Panc1 (cell line): Measurements from ENCODE around the gene WNT10A. TPM values are rescaled to one million over a fixed set of nuclear protein-coding genes. Genes with fewer than 3 reads are reported as not detected.

ENCODE experiments used
- ATAC-seq: fragments of 200-7000 bp; cut with Tn5 transposase; 2 replicates; pipeline ENCODE4 v1.9.1; 2020; ENCODE audit warnings: mild to moderate bottlenecking, moderate library complexity
- BruUV-seq: library from RNA; stranded (reverse); fragments of 400-500 nt; replicated peaks from 2 replicates; lab custom pipeline; 2021; lab: Mats Ljungman, UMichigan
- CTCF ChIA-PET: fragments of 300-600 bp; sonication (Branson Sonifier 250); formaldehyde crosslinking; loops from one replicate; lab custom pipeline; 2022; ENCODE audit warnings: antibody characterized with exemption; lab: Charles Lee
- POLR2A ChIA-PET: fragments of 300-600 bp; sonication (Branson Sonifier 250); formaldehyde crosslinking; loops from one replicate; lab custom pipeline; 2022; ENCODE audit warnings: antibody characterized with exemption; lab: Charles Lee
- DNase-seq: peaks from one replicate; pipeline ENCODE4 v3.0.0-alpha.2; 2010; ENCODE audit warnings: low read depth, low spot score
- H3K27ac ChIP-seq: 2 replicates; pipeline ENCODE4 v1.5.1; 2011; ENCODE audit warnings: mild to moderate bottlenecking, low read length, inconsistent platforms
- H3K27me3 ChIP-seq: fragments of 200-500 bp; sonication (Bioruptor generic); 2 replicates; pipeline ENCODE4 v1.6.0; 2014; ENCODE audit warnings: low read length, inconsistent platforms; ENCODE audit not compliant: control insufficient read depth, insufficient read depth
- H3K36me3 ChIP-seq: fragments of 200-500 bp; sonication (Bioruptor generic); 2 replicates; pipeline ENCODE4 v1.5.1; 2014; ENCODE audit warnings: inconsistent platforms, mild to moderate bottlenecking, low read length, moderate library complexity; ENCODE audit not compliant: control insufficient read depth, insufficient read depth
- H3K4me1 ChIP-seq: 2 replicates; pipeline ENCODE4 v1.5.1; 2011; ENCODE audit warnings: inconsistent platforms, mild to moderate bottlenecking, low read length, moderate library complexity; ENCODE audit not compliant: control insufficient read depth, insufficient read depth
- H3K4me3 ChIP-seq, 2 experiments: 2 replicates each; pipeline ENCODE4 v1.5.1; 2011 to 2012; ENCODE audit warnings: low read depth in 2 of 2, low read length in 2 of 2, mild to moderate bottlenecking in 2 of 2, inconsistent platforms in 1 of 2, moderate library complexity in 1 of 2
- H3K9me3 ChIP-seq: fragments of 200-500 bp; sonication (Bioruptor generic); 2 replicates; pipeline ENCODE4 v1.5.1; 2014; ENCODE audit warnings: low read depth, mild to moderate bottlenecking, inconsistent platforms, low read length, moderate library complexity; ENCODE audit not compliant: control insufficient read depth, insufficient read depth
- POLR2AphosphoS5 ChIP-seq: IDR thresholded peaks from 2 replicates; pipeline ENCODE4 v1.6.1; 2012; ENCODE audit warnings: mild to moderate bottlenecking, low read depth, low read length, moderate library complexity
- SIN3A ChIP-seq: IDR thresholded peaks from 2 replicates; pipeline ENCODE4 v1.6.1; 2012; ENCODE audit warnings: low read depth, mild to moderate bottlenecking, low read length, moderate library complexity, borderline replicate concordance; ENCODE audit not compliant: insufficient read depth
- TCF7L2 ChIP-seq: IDR thresholded peaks from 2 replicates; pipeline ENCODE4 v1.6.1; 2011; ENCODE audit warnings: mild to moderate bottlenecking, low read depth, low read length, inconsistent platforms
- in situ Hi-C: cut with HindIII; loops from 2 replicates; pipeline ENCODE4 v1.10.0; 2016; ENCODE audit warnings: low sequenced_read_pairs, low pct_unique_long_range_greater_than_20kb
- intact Hi-C: fragments of 100-400 bp; cut with micrococcal nuclease; formaldehyde crosslinking; loops from one replicate; pipeline ENCODE4 v1.10.0; 2022; ENCODE audit not compliant: unreplicated experiment
- total RNA-seq: library from RNA; stranded (reverse); gene quantifications from one replicate; pipeline ENCODE4 v1.2.1, GENCODE V29; 2021; ENCODE audit not compliant: unreplicated experiment
- TF ChIP-seq, protein P1 (sequence below), 2 experiments: IDR thresholded peaks; 2 replicates each; pipeline ENCODE4 v1.6.1; 2011 to 2012; ENCODE audit warnings: low read depth in 2 of 2, control low read depth in 1 of 2, low read length in 1 of 2, mild to moderate bottlenecking in 1 of 2, moderate library complexity in 1 of 2; ENCODE audit not compliant: insufficient read depth in 1 of 2
- TF ChIP-seq, protein P2 (sequence below): fragments of 450-650 bp; IDR thresholded peaks from 2 replicates; pipeline ENCODE4 v1.5.1; 2017; ENCODE audit warnings: mild to moderate bottlenecking

The WNT10A gene
- total RNA-seq, 1 experiment from 2014 or later: 9.2 TPM

DNA sequence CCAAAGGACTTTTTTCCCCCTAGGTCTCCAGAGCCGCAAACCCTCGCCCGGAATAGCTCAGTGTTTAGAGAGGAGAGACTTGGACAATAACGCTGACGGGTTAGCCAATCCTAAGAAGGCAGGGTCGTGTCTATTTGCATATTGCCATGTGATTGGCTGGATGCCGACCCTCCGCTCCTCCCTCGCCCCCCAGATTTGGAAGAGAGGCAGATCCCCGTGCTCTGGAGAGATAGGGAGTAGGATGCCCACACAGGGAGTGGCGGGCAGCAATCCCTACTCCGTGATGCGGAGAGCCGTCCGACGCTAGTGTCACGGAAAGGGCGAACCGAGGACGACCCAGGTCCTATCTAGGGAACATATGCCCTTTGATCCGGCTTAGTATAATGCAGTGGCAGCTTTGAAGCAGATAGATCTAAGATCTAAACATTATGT, 19.7 kb upstream of the WNT10A start:
- intact Hi-C loops (no loop called here), in situ Hi-C loops (no loop called here)
- Histone ChIP-seq H3K36me3 (no peaks in the 10 kb centered on the region), H3K4me1 (peaks cover 17% of the 10 kb centered on the region), H3K27me3 (peaks cover 10% of the 10 kb centered on the region), H3K4me3 (peak overlapping the region in 1 of 2 experiments; percentile 44; a peak in 2 of 4 replicates), H3K27ac (no peak overlapping the region), H3K9me3 (no peaks in the 10 kb centered on the region)
- no peak; the same call in 1 of the 2 replicates for ATAC-seq
- no peak for TF ChIP-seq POLR2AphosphoS5
- no peak for TF ChIP-seq SIN3A
- TF ChIP-seq, protein P1, sequence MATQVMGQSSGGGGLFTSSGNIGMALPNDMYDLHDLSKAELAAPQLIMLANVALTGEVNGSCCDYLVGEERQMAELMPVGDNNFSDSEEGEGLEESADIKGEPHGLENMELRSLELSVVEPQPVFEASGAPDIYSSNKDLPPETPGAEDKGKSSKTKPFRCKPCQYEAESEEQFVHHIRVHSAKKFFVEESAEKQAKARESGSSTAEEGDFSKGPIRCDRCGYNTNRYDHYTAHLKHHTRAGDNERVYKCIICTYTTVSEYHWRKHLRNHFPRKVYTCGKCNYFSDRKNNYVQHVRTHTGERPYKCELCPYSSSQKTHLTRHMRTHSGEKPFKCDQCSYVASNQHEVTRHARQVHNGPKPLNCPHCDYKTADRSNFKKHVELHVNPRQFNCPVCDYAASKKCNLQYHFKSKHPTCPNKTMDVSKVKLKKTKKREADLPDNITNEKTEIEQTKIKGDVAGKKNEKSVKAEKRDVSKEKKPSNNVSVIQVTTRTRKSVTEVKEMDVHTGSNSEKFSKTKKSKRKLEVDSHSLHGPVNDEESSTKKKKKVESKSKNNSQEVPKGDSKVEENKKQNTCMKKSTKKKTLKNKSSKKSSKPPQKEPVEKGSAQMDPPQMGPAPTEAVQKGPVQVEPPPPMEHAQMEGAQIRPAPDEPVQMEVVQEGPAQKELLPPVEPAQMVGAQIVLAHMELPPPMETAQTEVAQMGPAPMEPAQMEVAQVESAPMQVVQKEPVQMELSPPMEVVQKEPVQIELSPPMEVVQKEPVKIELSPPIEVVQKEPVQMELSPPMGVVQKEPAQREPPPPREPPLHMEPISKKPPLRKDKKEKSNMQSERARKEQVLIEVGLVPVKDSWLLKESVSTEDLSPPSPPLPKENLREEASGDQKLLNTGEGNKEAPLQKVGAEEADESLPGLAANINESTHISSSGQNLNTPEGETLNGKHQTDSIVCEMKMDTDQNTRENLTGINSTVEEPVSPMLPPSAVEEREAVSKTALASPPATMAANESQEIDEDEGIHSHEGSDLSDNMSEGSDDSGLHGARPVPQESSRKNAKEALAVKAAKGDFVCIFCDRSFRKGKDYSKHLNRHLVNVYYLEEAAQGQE (IDR thresholded peaks at IDR 0.05; ENCODE audit: insufficient read depth in 1 of 2, low read depth in 2 of 2, low read length in 1 of 2): no peak
- TF ChIP-seq, protein P2, sequence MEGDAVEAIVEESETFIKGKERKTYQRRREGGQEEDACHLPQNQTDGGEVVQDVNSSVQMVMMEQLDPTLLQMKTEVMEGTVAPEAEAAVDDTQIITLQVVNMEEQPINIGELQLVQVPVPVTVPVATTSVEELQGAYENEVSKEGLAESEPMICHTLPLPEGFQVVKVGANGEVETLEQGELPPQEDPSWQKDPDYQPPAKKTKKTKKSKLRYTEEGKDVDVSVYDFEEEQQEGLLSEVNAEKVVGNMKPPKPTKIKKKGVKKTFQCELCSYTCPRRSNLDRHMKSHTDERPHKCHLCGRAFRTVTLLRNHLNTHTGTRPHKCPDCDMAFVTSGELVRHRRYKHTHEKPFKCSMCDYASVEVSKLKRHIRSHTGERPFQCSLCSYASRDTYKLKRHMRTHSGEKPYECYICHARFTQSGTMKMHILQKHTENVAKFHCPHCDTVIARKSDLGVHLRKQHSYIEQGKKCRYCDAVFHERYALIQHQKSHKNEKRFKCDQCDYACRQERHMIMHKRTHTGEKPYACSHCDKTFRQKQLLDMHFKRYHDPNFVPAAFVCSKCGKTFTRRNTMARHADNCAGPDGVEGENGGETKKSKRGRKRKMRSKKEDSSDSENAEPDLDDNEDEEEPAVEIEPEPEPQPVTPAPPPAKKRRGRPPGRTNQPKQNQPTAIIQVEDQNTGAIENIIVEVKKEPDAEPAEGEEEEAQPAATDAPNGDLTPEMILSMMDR: no peak
- TF ChIP-seq TCF7L2: no peak
- BruUV-seq: no TSS peak
- POLR2A ChIA-PET: no interaction called here
- no peak for DNase-seq
- CTCF ChIA-PET: no interaction called here

DNA sequence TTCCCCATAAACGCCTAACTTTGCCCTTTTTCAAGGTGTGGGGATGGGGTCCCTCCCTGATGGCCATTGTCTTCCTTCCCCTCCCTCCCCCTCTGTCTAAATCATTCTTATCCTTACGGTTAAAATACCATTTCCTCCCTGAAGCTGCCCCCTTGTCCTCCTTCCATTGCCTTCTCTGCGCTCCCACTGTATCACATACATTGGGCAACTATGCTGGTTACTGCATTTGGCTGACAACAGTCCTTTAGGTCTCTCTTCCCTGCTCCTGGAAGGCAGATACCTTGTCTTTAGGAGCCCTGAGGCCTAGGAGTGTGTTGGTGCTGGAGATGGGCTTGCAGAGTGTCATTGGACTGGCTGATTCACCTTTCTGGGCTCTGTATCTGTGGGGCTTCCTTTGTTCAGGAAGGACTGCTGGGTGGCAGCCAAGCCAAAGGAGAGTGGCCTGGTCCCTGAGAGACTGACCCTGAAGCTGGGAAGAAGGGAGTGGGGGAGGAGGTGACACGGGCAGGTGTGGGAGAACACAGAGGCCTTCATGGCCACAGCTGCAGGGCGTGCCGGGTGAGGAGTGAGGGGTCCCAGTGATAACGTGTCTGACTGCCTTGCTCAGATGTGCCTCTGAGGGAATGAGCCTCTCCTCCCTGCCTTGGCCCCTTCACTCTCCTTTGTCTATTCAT, 18.9 kb upstream of the WNT10A start:
- Histone ChIP-seq H3K27ac (no peak overlapping the region), H3K4me1 (peaks cover 14% of the 10 kb centered on the region), H3K36me3 (no peaks in the 10 kb centered on the region), H3K27me3 (peaks cover 10% of the 10 kb centered on the region), H3K9me3 (no peaks in the 10 kb centered on the region), H3K4me3 (no peak overlapping the region)
- no peak for DNase-seq
- CTCF ChIA-PET: no interaction called here
- in situ Hi-C loops: no loop called here
- ATAC-seq: no peak
- no TSS peak for BruUV-seq
- TF ChIP-seq, protein P2: no peak
- TF ChIP-seq SIN3A (no peak), TCF7L2 (no peak), POLR2AphosphoS5 (no peak)
- TF ChIP-seq, protein P1 (IDR thresholded peaks at IDR 0.05; ENCODE audit: insufficient read depth in 1 of 2, low read depth in 2 of 2, low read length in 1 of 2): no peak
- intact Hi-C loops: no loop called here
- POLR2A ChIA-PET: no interaction called here
